Activated CD8-positive, alpha-beta memory T cell treated with anti-CD3 and anti-CD28 coated beads, Interleukin-2, amount 50 U/mL, for 48 hours (primary cell): Measurements from ENCODE around the gene TEN1.

Experiments used
- DNase-seq: peaks from one replicate; pipeline ENCODE4 v3.0.0-alpha.2; 2020

Gene TEN1

GRCh38 chr17:76007850-76008165 is 28.8 kb downstream of the TEN1 start:
- DNase-seq = no peak

- DNase-seq = no peak
Measured at GRCh38 chr17:76008208-76008607, 29.2 kb downstream of the TEN1 start.

- no peak for DNase-seq
Measured at GRCh38 chr17:76008630-76009425, 29.8 kb downstream of the TEN1 start.

GRCh38 chr17:76009447-76009846 is 30.4 kb downstream of the TEN1 start:
- no peak for DNase-seq

- DNase-seq = no peak
Measured at GRCh38 chr17:76009969-76010661, 31.1 kb downstream of the TEN1 start.

GRCh38 chr17:76011951-76012350 is 32.9 kb downstream of the TEN1 start:
- DNase-seq = no peak

- no peak for DNase-seq
Measured at GRCh38 chr17:76013377-76013932, 34.4 kb downstream of the TEN1 start.

GRCh38 chr17:76014100-76014924 is 35.3 kb downstream of the TEN1 start:
- DNase-seq = peak; percentile 88

- DNase-seq = no peak
Measured at GRCh38 chr17:76014925-76015261, 35.9 kb downstream of the TEN1 start.

GRCh38 chr17:76017481-76018339 is 38.7 kb downstream of the TEN1 start:
- no peak for DNase-seq

GRCh38 chr17:76018340-76018680 is 39.3 kb downstream of the TEN1 start:
- no peak for DNase-seq

GRCh38 chr17:76018801-76019200 is 39.8 kb downstream of the TEN1 start:
- no peak for DNase-seq

GRCh38 chr17:76019833-76020467 is 40.9 kb downstream of the TEN1 start:
- DNase-seq = no peak

GRCh38 chr17:76022285-76022684 is 43.2 kb downstream of the TEN1 start:
- DNase-seq = no peak

GRCh38 chr17:76022973-76023899 is 44.2 kb downstream of the TEN1 start:
- DNase-seq = no peak

GRCh38 chr17:76023900-76024237 is 44.8 kb downstream of the TEN1 start:
- DNase-seq = no peak

- no peak for DNase-seq
Measured at GRCh38 chr17:76024353-76024752, 45.3 kb downstream of the TEN1 start.

- DNase-seq = no peak
Measured at GRCh38 chr17:76025294-76025693, 46.3 kb downstream of the TEN1 start.

GRCh38 chr17:76026714-76027158 is 47.7 kb downstream of the TEN1 start:
- no peak for DNase-seq

- no peak for DNase-seq
Measured at GRCh38 chr17:76027159-76027839, 48.3 kb downstream of the TEN1 start, which contains the start of gene EVPL. EVPL (minus strand) TSS chr17:76027306; CDS start chr17:76027198, 108 bp downstream.
